IPS-NIHi7 (cell line): ENCODE data around the gene SGCD.
"Not testable (repeated sequence)": the region's sequence is repeated elsewhere in the genome, so short reads cannot be mapped to it uniquely, and the experiment has no call there.

ENCODE experiments used
- DNase-seq: peaks from one replicate; pipeline ENCODE4 v3.0.0; 2012; ENCODE audit warnings: mixed read lengths; ENCODE audit errors: extremely low spot score

The SGCD gene

GRCh38 chr5:156628421-156628820 lies 301.5 kb downstream of the SGCD start:
- DNase-seq: no peak

- no peak for DNase-seq
Measured at GRCh38 chr5:156631005-156631404, 304.0 kb downstream of the SGCD start.

- no peak for DNase-seq
Measured at GRCh38 chr5:156634301-156634700, 307.3 kb downstream of the SGCD start.

- DNase-seq: no peak
Measured at GRCh38 chr5:156640691-156641241, 313.8 kb downstream of the SGCD start.

GRCh38 chr5:156641686-156642085 lies 314.7 kb downstream of the SGCD start:
- no peak for DNase-seq

GRCh38 chr5:156647034-156647451 lies 320.1 kb downstream of the SGCD start:
- DNase-seq: no peak

GRCh38 chr5:156654444-156654843 lies 327.5 kb downstream of the SGCD start:
- DNase-seq: no peak

- DNase-seq: no peak
Measured at GRCh38 chr5:156655732-156656131, 328.8 kb downstream of the SGCD start.

GRCh38 chr5:156664832-156665231 lies 337.9 kb downstream of the SGCD start:
- not testable (repeated sequence) for DNase-seq

GRCh38 chr5:156666686-156667085 lies 339.7 kb downstream of the SGCD start:
- not testable (repeated sequence) for DNase-seq

GRCh38 chr5:156667616-156668015 lies 340.7 kb downstream of the SGCD start:
- no peak for DNase-seq

GRCh38 chr5:156669416-156669815 lies 342.5 kb downstream of the SGCD start:
- no peak for DNase-seq

GRCh38 chr5:156670615-156671014 lies 343.7 kb downstream of the SGCD start:
- DNase-seq: no peak

- no peak for DNase-seq
Measured at GRCh38 chr5:156675395-156675794, 348.4 kb downstream of the SGCD start.

GRCh38 chr5:156677963-156678362 lies 351.0 kb downstream of the SGCD start:
- DNase-seq: no peak

GRCh38 chr5:156678484-156678883 lies 351.5 kb downstream of the SGCD start:
- DNase-seq: no peak

GRCh38 chr5:156680831-156681230 lies 353.9 kb downstream of the SGCD start:
- no peak for DNase-seq

- no peak for DNase-seq
Measured at GRCh38 chr5:156681265-156681664, 354.3 kb downstream of the SGCD start.

- no peak for DNase-seq
Measured at GRCh38 chr5:156682971-156683370, 356.0 kb downstream of the SGCD start.

- DNase-seq: no peak
Measured at GRCh38 chr5:156683509-156683908, 356.5 kb downstream of the SGCD start.

- no peak for DNase-seq
Measured at GRCh38 chr5:156684216-156684615, 357.3 kb downstream of the SGCD start.

- no peak for DNase-seq
Measured at GRCh38 chr5:156685481-156685880, 358.5 kb downstream of the SGCD start.

- no peak for DNase-seq
Measured at GRCh38 chr5:156686380-156686779, 359.4 kb downstream of the SGCD start.

GRCh38 chr5:156686796-156687195 lies 359.8 kb downstream of the SGCD start:
- DNase-seq: no peak
